NB4 (cell line): Measurements from ENCODE around the gene GLI1.

Experiments used
- CTCF ChIP-seq: IDR thresholded peaks from one replicate; pipeline ENCODE4 v1.5.1; 2012; ENCODE audit warnings: low read depth, low read length
- POLR2A ChIP-seq: IDR thresholded peaks from 2 replicates; pipeline ENCODE4 v1.6.1; 2011; ENCODE audit warnings: mild to moderate bottlenecking; ENCODE audit not compliant: insufficient read length; ENCODE audit errors: extremely low read depth

- no peak for TF ChIP-seq CTCF
- no peak for TF ChIP-seq POLR2A
Observed at GRCh38 chr12:57476993-57477709, 17.6 kb downstream of the GLI1 start.
